ENCODE data around the gene RUSF1.

- TF ChIP-seq CTCF (optimal IDR thresholded peaks at IDR 0.05 in 1 of 3, IDR thresholded peaks at IDR 0.05 in 1 of 3, conservative IDR thresholded peaks at IDR 0.05 in 1 of 3; ENCODE audit: extremely low read depth in 1 of 3, insufficient read depth in 2 of 3, low read length in 3 of 3) (no peak), EZH2 (IDR thresholded peaks at IDR 0.05; ENCODE audit: low read length) (no peak)
These were observed 33.9 kb downstream of the RUSF1 start for GRCh38 chr16:31474173-31474714.
